NB4 (cell line): Measurements from ENCODE around the gene RAD51B.

Experiments used
- DNase-seq: peaks from one replicate; pipeline ENCODE4 v3.0.0; 2010; ENCODE audit warnings: low read depth
- H3K4me3 ChIP-seq: one replicate; pipeline ENCODE4 v1.5.1; 2011; ENCODE audit warnings: mild to moderate bottlenecking, low read depth, low read length, moderate library complexity
- CTCF ChIP-seq: IDR thresholded peaks from one replicate; pipeline ENCODE4 v1.5.1; 2012; ENCODE audit warnings: low read depth, low read length
- MAX ChIP-seq: IDR thresholded peaks from 2 replicates; pipeline ENCODE4 v1.6.1; 2011; ENCODE audit warnings: low read depth, low read length
- MYC ChIP-seq: IDR thresholded peaks from 2 replicates; pipeline ENCODE4 v1.6.1; 2011; ENCODE audit warnings: low read depth, low read length
- POLR2A ChIP-seq: IDR thresholded peaks from 2 replicates; pipeline ENCODE4 v1.6.1; 2011; ENCODE audit warnings: mild to moderate bottlenecking; ENCODE audit not compliant: insufficient read length; ENCODE audit errors: extremely low read depth

Gene RAD51B

DNA sequence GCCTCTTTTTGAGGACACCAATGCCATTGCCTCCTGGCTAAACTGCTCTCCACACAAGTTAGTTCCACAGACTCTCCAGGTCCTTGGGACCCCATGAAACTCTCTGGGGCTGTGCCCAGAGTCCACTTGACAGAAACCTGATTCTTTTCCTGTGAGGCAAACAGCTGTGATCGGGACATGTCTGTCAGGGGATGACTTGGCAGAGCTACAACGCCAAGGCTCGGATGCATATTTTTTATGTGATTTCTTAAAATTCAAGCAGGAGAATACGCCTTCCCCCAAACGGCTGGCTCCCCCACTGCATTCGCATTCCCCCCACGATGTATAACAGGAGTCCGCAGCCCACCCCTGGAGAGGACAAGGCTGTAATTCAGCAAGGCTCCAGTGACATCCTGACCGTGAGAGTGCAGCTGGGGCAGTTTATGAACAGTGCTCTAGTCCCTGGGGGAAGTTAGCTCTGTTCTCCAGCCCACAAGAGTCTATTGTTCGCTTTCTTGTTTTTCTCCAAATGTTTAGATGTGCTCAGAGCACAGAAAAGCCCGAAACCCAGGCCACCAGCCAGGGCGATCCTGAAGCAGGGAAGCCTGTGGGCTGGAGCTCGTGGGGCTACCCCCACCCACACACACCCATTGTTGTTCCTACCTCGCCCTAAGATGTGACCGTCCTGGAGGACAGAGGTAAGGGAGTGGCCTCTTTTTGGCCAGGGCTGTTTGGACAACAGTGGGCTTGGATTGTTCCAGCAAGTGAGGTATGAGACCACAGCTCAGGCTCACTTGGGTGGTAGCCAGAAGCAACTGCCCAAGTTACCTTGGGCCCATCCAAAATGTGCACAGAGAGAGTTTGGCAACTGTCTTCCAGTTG, 813.8 kb downstream of the RAD51B start:
- H3K4me3 ChIP-seq, result no peak overlapping the region
- peak; percentile 14 for DNase-seq
- no peak for TF ChIP-seq CTCF
- no peak for TF ChIP-seq MAX
- TF ChIP-seq POLR2A, result no peak
- TF ChIP-seq MYC, result no peak

DNA sequence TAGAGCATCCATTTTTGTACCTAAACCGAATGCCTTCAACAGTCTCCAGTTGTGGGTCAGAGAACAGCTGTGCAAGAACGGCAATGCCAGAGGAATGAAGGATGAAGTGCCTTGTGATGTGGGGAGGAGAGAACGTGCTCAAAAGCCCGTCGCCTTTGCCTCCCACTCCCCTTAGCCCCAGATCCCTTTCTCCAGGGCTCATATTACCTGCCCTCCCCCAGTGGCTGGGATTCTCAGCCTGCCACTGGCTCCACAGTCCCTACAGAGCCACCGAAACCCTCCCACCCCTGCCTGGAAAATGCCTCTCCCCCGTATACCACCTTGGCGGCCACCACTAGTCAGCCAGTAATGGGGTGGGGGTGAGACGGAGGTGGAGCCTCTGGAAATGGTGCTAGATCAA, 814.8 kb downstream of the RAD51B start:
- TF ChIP-seq CTCF, result no peak
- TF ChIP-seq MYC, result no peak
- TF ChIP-seq POLR2A, result no peak
- no peak for TF ChIP-seq MAX
- H3K4me3 ChIP-seq, result no peak overlapping the region
- DNase-seq, result no peak

GRCh38 chr14:68634874-68635595, 815.5 kb downstream of the RAD51B start:
- H3K4me3 ChIP-seq, result no peak overlapping the region
- TF ChIP-seq CTCF (no peak), POLR2A (no peak), MAX (no peak), MYC (no peak)
- no peak for DNase-seq

DNA sequence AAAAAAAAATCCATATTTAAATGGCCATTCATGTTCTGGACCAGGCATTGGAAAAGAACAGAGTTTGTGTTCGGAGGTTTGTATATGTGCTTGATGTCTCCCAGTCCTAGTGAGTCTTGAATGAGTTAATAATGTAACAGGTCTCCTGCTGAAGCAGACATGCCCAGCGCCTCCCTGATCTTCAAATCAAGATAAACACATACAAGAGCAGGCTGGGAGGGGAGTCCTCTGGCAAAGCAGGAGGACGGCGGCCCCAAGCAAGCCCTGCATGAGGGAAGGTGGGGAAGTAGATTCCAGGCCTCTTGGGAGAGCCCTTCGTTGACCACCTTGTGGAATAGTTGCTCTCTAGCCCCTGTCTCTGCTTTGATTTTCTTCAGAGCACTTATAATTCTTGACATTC, 817.0 kb downstream of the RAD51B start:
- no peak for DNase-seq
- no peak overlapping the region for H3K4me3 ChIP-seq
- TF ChIP-seq CTCF (no peak), MAX (no peak), POLR2A (no peak), MYC (no peak)

DNA sequence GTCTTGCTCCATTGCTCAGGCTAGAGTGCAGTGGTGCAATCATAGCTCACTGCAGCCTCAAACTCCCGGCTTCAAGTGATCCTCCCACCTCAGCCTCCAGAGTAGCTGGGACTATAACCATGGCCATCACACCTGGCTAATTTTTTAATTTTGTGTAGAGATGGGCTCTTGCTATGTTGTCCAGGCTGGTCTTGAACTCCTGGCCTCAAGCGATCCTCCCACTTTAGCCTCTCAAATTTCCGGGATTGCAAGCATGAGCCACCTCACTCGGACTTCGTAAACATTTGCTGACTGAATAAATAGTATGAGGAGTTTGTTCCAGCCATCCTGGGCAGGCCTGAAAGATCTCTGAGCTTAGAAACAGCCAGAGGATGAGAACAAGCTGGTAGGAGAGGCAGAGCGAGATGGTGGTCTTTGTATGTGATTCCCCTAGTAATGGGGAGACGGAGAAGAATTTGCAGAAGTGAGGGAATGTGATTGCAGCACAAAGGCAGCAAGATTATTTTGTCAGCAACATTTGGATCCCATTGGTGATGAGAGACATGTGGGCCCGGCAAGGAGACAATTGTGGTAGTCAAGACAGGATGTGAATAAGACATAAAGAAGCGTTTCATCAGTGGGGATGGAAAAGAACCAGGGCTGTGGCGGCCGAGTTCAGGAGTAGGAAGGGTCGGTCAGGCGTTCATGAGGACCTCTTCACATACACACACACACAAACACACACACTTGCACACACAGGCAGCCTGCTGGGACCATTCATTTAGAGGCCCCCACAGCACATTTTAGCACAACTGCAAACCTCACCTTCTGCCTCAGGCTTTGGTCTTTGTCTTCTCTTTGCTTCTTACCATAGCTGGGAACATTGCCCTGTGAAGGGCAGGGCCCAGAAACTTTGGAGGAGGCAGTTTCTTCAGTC, 817.8 kb downstream of the RAD51B start:
- TF ChIP-seq CTCF (no peak), POLR2A (no peak), MYC (no peak), MAX (no peak)
- DNase-seq, result no peak

More for the DNA sequence above, 817.8 kb downstream of the RAD51B start:
- H3K4me3 ChIP-seq, result no peak overlapping the region
